ENCODE results near the gene PTS.

Gene PTS

DNA sequence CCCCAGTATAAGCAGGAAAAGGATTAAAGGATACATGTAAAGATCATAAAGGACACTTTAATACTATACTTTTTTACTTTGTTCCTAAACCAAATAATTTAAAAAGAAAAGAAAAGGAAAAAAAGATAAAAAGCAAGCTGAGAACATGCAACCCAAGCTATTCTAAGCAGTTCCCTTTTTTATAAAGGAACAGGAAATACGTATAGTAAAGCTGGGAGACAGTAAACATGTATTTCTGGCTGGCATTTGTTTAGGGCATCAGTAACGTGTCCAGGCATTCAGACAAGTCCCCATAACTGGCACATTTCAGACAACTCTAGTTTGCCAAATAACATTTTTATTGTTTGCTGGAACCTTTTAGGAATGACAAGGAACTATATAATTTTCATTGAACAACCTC, 26.0 kb upstream of the PTS start:
- H3K4me3 ChIP-seq (ENCODE audit: low read length in 2 of 2): no peak overlapping the region

DNA sequence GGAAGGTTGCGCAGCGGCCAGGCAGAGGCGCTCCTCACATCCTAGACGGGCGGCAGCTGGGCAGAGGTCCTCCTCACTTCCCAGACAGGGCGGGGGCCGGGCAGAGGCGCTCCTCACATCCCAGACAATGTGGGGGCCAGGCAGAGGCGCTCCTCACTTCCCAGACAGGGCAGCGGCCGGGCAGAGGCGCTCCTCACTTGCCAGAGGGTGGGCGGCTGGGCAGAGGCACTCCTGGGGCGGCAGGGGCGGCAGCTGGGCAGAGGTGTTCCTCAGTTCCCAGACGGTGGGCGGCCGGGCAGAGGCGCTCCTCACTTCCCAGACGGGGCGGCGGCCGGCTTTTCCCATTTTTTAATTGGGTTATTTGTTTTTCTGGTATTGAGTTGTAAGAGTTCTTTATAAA, 20.2 kb upstream of the PTS start:
- Histone ChIP-seq H3K4me3 (ENCODE audit: low read length in 2 of 2) (no peak overlapping the region), H3K27me3 (ENCODE audit: control insufficient read depth in 3 of 3, insufficient read depth in 3 of 3, low read depth in 1 of 3, low read length in 3 of 3) (peaks cover 0 to 4% (median 0%) of the 10 kb centered on the region in 3 experiments), H2BK12ac (ENCODE audit: low read length) (no peak overlapping the region), H3K9me3 (replicated peaks in 1 of 2; ENCODE audit: control insufficient read depth in 2 of 2, insufficient read depth in 1 of 2, low read depth in 1 of 2, low read length in 2 of 2) (no peaks in the 10 kb centered on the region), H2BK15ac (ENCODE audit: low read length) (no peak overlapping the region), H3K4me1 (ENCODE audit: control insufficient read depth in 2 of 2, insufficient read depth in 1 of 2, low read depth in 1 of 2, low read length in 2 of 2) (no peaks in the 10 kb centered on the region), H3K4ac (ENCODE audit: low read length) (no peak overlapping the region), H2AFZ (ENCODE audit: low read length) (no peak overlapping the region), H3K23ac (ENCODE audit: low read depth, low read length, poor library complexity) (no peak overlapping the region), H3K18ac (ENCODE audit: low read length) (no peak overlapping the region), H3K9ac (ENCODE audit: low read depth, low read length, poor library complexity) (no peak overlapping the region), H3K27ac (replicated peaks; ENCODE audit: low read length) (no peak overlapping the region), H4K8ac (ENCODE audit: low read depth, low read length) (no peak overlapping the region), H3K4me2 (ENCODE audit: insufficient read depth, low read length, poor library complexity, severe bottlenecking) (no peak overlapping the region), H3K79me1 (ENCODE audit: low read depth, low read length) (no peaks in the 10 kb centered on the region), H3K36me3 (replicated peaks in 1 of 2; ENCODE audit: control insufficient read depth in 2 of 2, insufficient read depth in 2 of 2, low read length in 2 of 2) (no peaks in the 10 kb centered on the region), H2AK5ac (ENCODE audit: low read depth, low read length) (no peak overlapping the region), H4K91ac (ENCODE audit: low read depth, low read length, poor library complexity) (no peak overlapping the region), H2BK120ac (ENCODE audit: low read depth, low read length) (no peak overlapping the region), H2BK5ac (ENCODE audit: low read length) (no peak overlapping the region), H3K14ac (ENCODE audit: low read length) (no peak overlapping the region)
- no peak for DNase-seq (ENCODE audit: low spot score)
- no CpG with 5 or more reads among the region's 23 CpGs for WGBS, 2 donors (ENCODE audit: extremely low coverage in 2 of 2, insufficient read length in 2 of 2, insufficient replicate concordance in 1 of 2)

More for the DNA sequence above, 26.0 kb upstream of the PTS start:
- H3K4me1 ChIP-seq (ENCODE audit: control insufficient read depth in 2 of 2, insufficient read depth in 1 of 2, low read depth in 1 of 2, low read length in 2 of 2): no peaks in the 10 kb centered on the region
- H3K14ac ChIP-seq (ENCODE audit: low read length): no peak overlapping the region
- H2BK120ac ChIP-seq (ENCODE audit: low read depth, low read length): no peak overlapping the region
- no peak overlapping the region for H3K23ac ChIP-seq (ENCODE audit: low read depth, low read length, poor library complexity)
- H3K9me3 ChIP-seq (replicated peaks in 1 of 2; ENCODE audit: control insufficient read depth in 2 of 2, insufficient read depth in 1 of 2, low read depth in 1 of 2, low read length in 2 of 2): no peaks in the 10 kb centered on the region
- no peak overlapping the region for H2AK5ac ChIP-seq (ENCODE audit: low read depth, low read length)
- no peaks in the 10 kb centered on the region for H3K27me3 ChIP-seq (ENCODE audit: control insufficient read depth in 3 of 3, insufficient read depth in 3 of 3, low read depth in 1 of 3, low read length in 3 of 3)
- no peak overlapping the region for H3K27ac ChIP-seq (replicated peaks; ENCODE audit: low read length)
- no peak overlapping the region for H2BK15ac ChIP-seq (ENCODE audit: low read length)
- no peaks in the 10 kb centered on the region for H3K79me1 ChIP-seq (ENCODE audit: low read depth, low read length)
- no peak overlapping the region for H2BK12ac ChIP-seq (ENCODE audit: low read length)
- no peak overlapping the region for H3K18ac ChIP-seq (ENCODE audit: low read length)
- no peak overlapping the region for H4K91ac ChIP-seq (ENCODE audit: low read depth, low read length, poor library complexity)
- H3K4ac ChIP-seq (ENCODE audit: low read length): no peak overlapping the region
- H4K8ac ChIP-seq (ENCODE audit: low read depth, low read length): no peak overlapping the region
- H3K4me2 ChIP-seq (ENCODE audit: insufficient read depth, low read length, poor library complexity, severe bottlenecking): no peak overlapping the region
- H3K36me3 ChIP-seq (replicated peaks in 1 of 2; ENCODE audit: control insufficient read depth in 2 of 2, insufficient read depth in 2 of 2, low read length in 2 of 2): no peaks in the 10 kb centered on the region
- WGBS, 2 donors (ENCODE audit: extremely low coverage in 2 of 2, insufficient read length in 2 of 2, insufficient replicate concordance in 1 of 2): no CpG with 5 or more reads among the region's 2 CpGs
- no peak overlapping the region for H2BK5ac ChIP-seq (ENCODE audit: low read length)
- no peak for DNase-seq (ENCODE audit: low spot score)
- H3K9ac ChIP-seq (ENCODE audit: low read depth, low read length, poor library complexity): no peak overlapping the region
- H2AFZ ChIP-seq (ENCODE audit: low read length): no peak overlapping the region

DNA sequence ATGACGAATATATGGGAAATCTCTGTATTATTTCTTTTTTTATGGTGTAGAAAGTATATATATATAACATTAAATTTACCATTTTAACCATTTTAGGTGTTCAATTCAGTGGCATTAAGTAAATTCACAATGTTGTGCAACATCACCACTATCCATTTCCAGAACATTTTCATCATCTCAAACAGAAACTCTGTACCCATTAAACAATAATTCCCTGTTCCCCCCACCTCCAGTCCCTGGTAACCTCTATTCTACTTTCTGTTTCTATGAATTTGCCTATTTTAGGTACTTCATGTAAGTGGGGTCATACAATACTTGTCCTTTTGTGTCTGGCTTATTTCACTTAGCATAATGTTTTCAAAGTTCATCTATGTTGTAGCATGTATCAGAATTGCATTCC, 15.3 kb upstream of the PTS start:
- no peak overlapping the region for H2BK12ac ChIP-seq (ENCODE audit: low read length)
- no peak overlapping the region for H3K23ac ChIP-seq (ENCODE audit: low read depth, low read length, poor library complexity)
- H3K4me2 ChIP-seq (ENCODE audit: insufficient read depth, low read length, poor library complexity, severe bottlenecking): no peak overlapping the region
- no peak for DNase-seq (ENCODE audit: low spot score)
- no peak overlapping the region for H3K14ac ChIP-seq (ENCODE audit: low read length)
- H2BK15ac ChIP-seq (ENCODE audit: low read length): no peak overlapping the region
- no CpG with 5 or more reads among the region's 1 CpG for WGBS, 2 donors (ENCODE audit: extremely low coverage in 2 of 2, insufficient read length in 2 of 2, insufficient replicate concordance in 1 of 2)
- H3K4ac ChIP-seq (ENCODE audit: low read length): no peak overlapping the region
- no peak overlapping the region for H4K91ac ChIP-seq (ENCODE audit: low read depth, low read length, poor library complexity)
- H2BK120ac ChIP-seq (ENCODE audit: low read depth, low read length): no peak overlapping the region
- no peaks in the 10 kb centered on the region for H3K9me3 ChIP-seq (replicated peaks in 1 of 2; ENCODE audit: control insufficient read depth in 2 of 2, insufficient read depth in 1 of 2, low read depth in 1 of 2, low read length in 2 of 2)
- H3K36me3 ChIP-seq (replicated peaks in 1 of 2; ENCODE audit: control insufficient read depth in 2 of 2, insufficient read depth in 2 of 2, low read length in 2 of 2): no peaks in the 10 kb centered on the region
- no peaks in the 10 kb centered on the region for H3K79me1 ChIP-seq (ENCODE audit: low read depth, low read length)
- peaks cover 0 to 4% (median 0%) of the 10 kb centered on the region in 3 experiments for H3K27me3 ChIP-seq (ENCODE audit: control insufficient read depth in 3 of 3, insufficient read depth in 3 of 3, low read depth in 1 of 3, low read length in 3 of 3)
- H3K4me3 ChIP-seq (ENCODE audit: low read length in 2 of 2): no peak overlapping the region
- no peak overlapping the region for H2AFZ ChIP-seq (ENCODE audit: low read length)
- H4K8ac ChIP-seq (ENCODE audit: low read depth, low read length): no peak overlapping the region
- H2AK5ac ChIP-seq (ENCODE audit: low read depth, low read length): no peak overlapping the region
- no peak overlapping the region for H3K27ac ChIP-seq (replicated peaks; ENCODE audit: low read length)
- H3K4me1 ChIP-seq (ENCODE audit: control insufficient read depth in 2 of 2, insufficient read depth in 1 of 2, low read depth in 1 of 2, low read length in 2 of 2): no peaks in the 10 kb centered on the region
- H3K18ac ChIP-seq (ENCODE audit: low read length): no peak overlapping the region
- H2BK5ac ChIP-seq (ENCODE audit: low read length): no peak overlapping the region
- H3K9ac ChIP-seq (ENCODE audit: low read depth, low read length, poor library complexity): no peak overlapping the region

DNA sequence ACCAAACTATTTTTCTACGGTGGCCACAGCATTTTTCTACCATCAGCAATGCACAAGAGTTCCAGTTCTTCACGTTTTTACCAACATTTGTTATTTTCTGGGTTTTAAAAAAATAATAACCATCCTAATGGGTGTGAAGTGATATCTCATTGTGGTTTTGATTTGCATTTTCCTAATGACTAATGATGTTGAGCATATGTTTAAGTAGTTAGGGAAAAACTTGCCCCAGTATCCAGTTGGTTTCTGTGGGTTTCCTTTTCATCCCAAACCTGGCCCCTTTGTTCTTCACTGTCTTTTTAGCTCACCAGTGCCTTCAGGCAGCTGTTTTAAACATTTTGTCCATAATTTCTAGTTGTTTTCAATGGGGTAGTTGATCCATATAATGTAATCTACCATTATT, 14.7 kb upstream of the PTS start:
- no peak overlapping the region for H2BK12ac ChIP-seq (ENCODE audit: low read length)
- H4K8ac ChIP-seq (ENCODE audit: low read depth, low read length): no peak overlapping the region
- no peak overlapping the region for H3K23ac ChIP-seq (ENCODE audit: low read depth, low read length, poor library complexity)
- no peak overlapping the region for H3K14ac ChIP-seq (ENCODE audit: low read length)
- no peak for DNase-seq (ENCODE audit: low spot score)
- no peaks in the 10 kb centered on the region for H3K4me1 ChIP-seq (ENCODE audit: control insufficient read depth in 2 of 2, insufficient read depth in 1 of 2, low read depth in 1 of 2, low read length in 2 of 2)
- H2BK120ac ChIP-seq (ENCODE audit: low read depth, low read length): no peak overlapping the region
- peaks cover 0 to 4% (median 0%) of the 10 kb centered on the region in 3 experiments for H3K27me3 ChIP-seq (ENCODE audit: control insufficient read depth in 3 of 3, insufficient read depth in 3 of 3, low read depth in 1 of 3, low read length in 3 of 3)
- H4K91ac ChIP-seq (ENCODE audit: low read depth, low read length, poor library complexity): no peak overlapping the region
- H3K4ac ChIP-seq (ENCODE audit: low read length): no peak overlapping the region
- no peak overlapping the region for H2BK5ac ChIP-seq (ENCODE audit: low read length)
- no peaks in the 10 kb centered on the region for H3K9me3 ChIP-seq (replicated peaks in 1 of 2; ENCODE audit: control insufficient read depth in 2 of 2, insufficient read depth in 1 of 2, low read depth in 1 of 2, low read length in 2 of 2)
- H3K4me3 ChIP-seq (ENCODE audit: low read length in 2 of 2): no peak overlapping the region
- no peaks in the 10 kb centered on the region for H3K79me1 ChIP-seq (ENCODE audit: low read depth, low read length)
- no peaks in the 10 kb centered on the region for H3K36me3 ChIP-seq (replicated peaks in 1 of 2; ENCODE audit: control insufficient read depth in 2 of 2, insufficient read depth in 2 of 2, low read length in 2 of 2)
- no peak overlapping the region for H2AK5ac ChIP-seq (ENCODE audit: low read depth, low read length)
- H2BK15ac ChIP-seq (ENCODE audit: low read length): no peak overlapping the region
- H3K9ac ChIP-seq (ENCODE audit: low read depth, low read length, poor library complexity): no peak overlapping the region
- no peak overlapping the region for H3K4me2 ChIP-seq (ENCODE audit: insufficient read depth, low read length, poor library complexity, severe bottlenecking)
- no peak overlapping the region for H3K27ac ChIP-seq (replicated peaks; ENCODE audit: low read length)
- WGBS, 2 donors (ENCODE audit: extremely low coverage in 2 of 2, insufficient read length in 2 of 2, insufficient replicate concordance in 1 of 2): no CpG with 5 or more reads among the region's 2 CpGs
- no peak overlapping the region for H2AFZ ChIP-seq (ENCODE audit: low read length)
- no peak overlapping the region for H3K18ac ChIP-seq (ENCODE audit: low read length)

All from neuronal stem cell (in vitro differentiated cells).